HCT116 (cell line): ENCODE data around the gene GMDS. TPM values are rescaled to one million over a fixed set of nuclear protein-coding genes. Genes with fewer than 3 reads are reported as not detected.

Source experiments
- ATAC-seq: fragments of 200-7000 bp; cut with Tn5 transposase; 2 replicates; pipeline ENCODE4 v1.9.1; 2020; ENCODE audit warnings: mild to moderate bottlenecking, moderate library complexity
- BruUV-seq: library from RNA; stranded (reverse); fragments of 400-500 nt; replicated peaks from 2 replicates; lab custom pipeline; 2021; lab: Mats Ljungman, UMichigan
- CTCF ChIA-PET: fragments of 300-600 bp; sonication (Branson Sonifier 250); formaldehyde crosslinking; loops from one replicate; lab custom pipeline; 2021; ENCODE audit warnings: antibody characterized with exemption; lab: Charles Lee
- POLR2A ChIA-PET: fragments of 300-600, 350-600 bp; sonication (Branson Sonifier 250); formaldehyde crosslinking; loops from one replicate; lab custom pipeline; 2021; ENCODE audit warnings: antibody characterized with exemption; lab: Charles Lee
- RAD21 ChIA-PET, 2 experiments: fragments of 300-600 bp; sonication (Branson Sonifier 250); formaldehyde crosslinking; loops; one replicate each; lab custom pipeline; 2023; ENCODE audit warnings: low total read pairs in 2 of 2; ENCODE audit not compliant: uncharacterized antibody in 2 of 2, unreplicated experiment in 2 of 2, low non-redundant PET in 1 of 2; lab: Charles Lee
- DNase-seq: peaks from one replicate; pipeline ENCODE4 v3.0.0-alpha.2; 2010; ENCODE audit warnings: low read depth, low spot score
- H2AFZ ChIP-seq: fragments of 200-600 bp; shearing (Covaris generic), sonication (generic); 2 replicates; pipeline ENCODE4 v1.6.1; 2017; ENCODE audit warnings: low read depth, mixed run types, mixed read lengths, antibody characterized with exemption, low read length; ENCODE audit not compliant: poor library complexity, severe bottlenecking
- H3K27ac ChIP-seq: 2 replicates; pipeline ENCODE4 v1.5.1; 2012; ENCODE audit warnings: low read depth, low read length
- H3K27me3 ChIP-seq: fragments of 200-600 bp; sonication (generic); 2 replicates; pipeline ENCODE4 v1.6.1; 2016; ENCODE audit warnings: mixed run types, low read length, mixed read lengths; ENCODE audit not compliant: insufficient read depth
- H3K36me3 ChIP-seq, 2 experiments: fragments of 200-500 bp in 1 of 2; fragments of 200-600 bp in 1 of 2; sonication (Bioruptor generic) in 1 of 2; sonication (generic) in 1 of 2; 2 replicates each; pipeline versions ENCODE4 v1.5.1 to v1.6.1; 2014 to 2016; ENCODE audit warnings: low read length in 2 of 2, inconsistent platforms in 1 of 2, mixed read lengths in 1 of 2, mixed run types in 1 of 2; ENCODE audit not compliant: insufficient read depth in 2 of 2, control insufficient read depth in 1 of 2
- H3K4me1 ChIP-seq, 2 experiments: fragments of 200-600 bp in 1 of 2; sonication (generic) in 1 of 2; 2 replicates each; pipeline versions ENCODE4 v1.5.1 to v1.6.1; 2012 to 2017; ENCODE audit warnings: low read length in 2 of 2, inconsistent platforms in 1 of 2, mild to moderate bottlenecking in 1 of 2, mixed read lengths in 1 of 2, mixed run types in 1 of 2, moderate library complexity in 1 of 2; ENCODE audit not compliant: insufficient read depth in 2 of 2, control insufficient read depth in 1 of 2
- H3K4me2 ChIP-seq: fragments of 200-600 bp; sonication (generic); 2 replicates; pipeline ENCODE4 v1.6.1; 2017; ENCODE audit warnings: mixed run types, low read length, mixed read lengths
- H3K4me3 ChIP-seq, 2 experiments: fragments of 200-600 bp in 1 of 2; sonication (generic) in 1 of 2; replicated peaks in 1 of 2; 2 replicates each; pipeline ENCODE4 v1.5.1; 2011 to 2016; ENCODE audit warnings: low read length in 2 of 2, control low read depth in 1 of 2, low read depth in 1 of 2, mild to moderate bottlenecking in 1 of 2, mixed read lengths in 1 of 2, mixed run types in 1 of 2
- H3K79me2 ChIP-seq: fragments of 200-600 bp; sonication (generic); 2 replicates; pipeline ENCODE4 v1.6.1; 2017; ENCODE audit warnings: mild to moderate bottlenecking, mixed run types, low read length, moderate library complexity, mixed read lengths; ENCODE audit not compliant: insufficient read depth
- H3K9ac ChIP-seq: fragments of 200-600 bp; sonication (generic); 2 replicates; pipeline ENCODE4 v1.6.1; 2016; ENCODE audit warnings: low read length, mixed read lengths
- H3K9me2 ChIP-seq: fragments of 200-600 bp; sonication (generic), shearing (Covaris generic); 2 replicates; pipeline ENCODE4 v1.6.1; 2017; ENCODE audit warnings: mixed run types, mild to moderate bottlenecking, moderate library complexity; ENCODE audit not compliant: insufficient read depth
- H3K9me3 ChIP-seq, 2 experiments: fragments of 200-500 bp in 1 of 2; fragments of 200-600 bp in 1 of 2; sonication (Bioruptor generic) in 1 of 2; sonication (generic) in 1 of 2; 2 replicates each; pipeline ENCODE4 v1.6.1; 2014 to 2017; ENCODE audit warnings: low read length in 2 of 2, mixed read lengths in 2 of 2, inconsistent platforms in 1 of 2, low read depth in 1 of 2, mild to moderate bottlenecking in 1 of 2, mixed run types in 1 of 2, moderate library complexity in 1 of 2; ENCODE audit not compliant: control insufficient read depth in 1 of 2, insufficient read depth in 1 of 2
- H4K20me1 ChIP-seq: fragments of 200-600 bp; sonication (generic), shearing (Covaris generic); 2 replicates; pipeline ENCODE4 v1.6.1; 2017; ENCODE audit warnings: mixed run types, mild to moderate bottlenecking, moderate library complexity; ENCODE audit not compliant: insufficient read depth
- ATF3 ChIP-seq: IDR thresholded peaks from 2 replicates; pipeline ENCODE4 v1.6.1; 2012
- ELF1 ChIP-seq: IDR thresholded peaks from 2 replicates; pipeline ENCODE4 v1.6.1; 2012; ENCODE audit warnings: low read depth, borderline replicate concordance
- EZH2 ChIP-seq: fragments of 200-600 bp; sonication (generic); IDR thresholded peaks from 2 replicates; pipeline ENCODE4 v1.6.1; 2017; ENCODE audit warnings: antibody characterized with exemption, mixed run types
- EZH2phosphoT487 ChIP-seq: fragments of 200-600 bp; IDR thresholded peaks from 2 replicates; pipeline ENCODE4 v1.6.1; 2018; ENCODE audit warnings: antibody characterized with exemption, borderline replicate concordance
- FOSL1 ChIP-seq: IDR thresholded peaks from 2 replicates; pipeline ENCODE4 v1.6.1; 2012; ENCODE audit warnings: low read depth
- JUND ChIP-seq: IDR thresholded peaks from 2 replicates; pipeline ENCODE4 v1.6.1; 2012
- RAD21 ChIP-seq: IDR thresholded peaks from 2 replicates; pipeline ENCODE4 v1.6.1; 2012; ENCODE audit warnings: low read depth, mild to moderate bottlenecking
- SP1 ChIP-seq: IDR thresholded peaks from 2 replicates; pipeline ENCODE4 v1.6.1; 2012; ENCODE audit warnings: low read depth
- SRF ChIP-seq: IDR thresholded peaks from 2 replicates; pipeline ENCODE4 v1.6.1; 2012; ENCODE audit warnings: low read depth
- TCF7L2 ChIP-seq: IDR thresholded peaks from 2 replicates; pipeline ENCODE4 v1.7.0; 2011; ENCODE audit warnings: borderline replicate concordance, inconsistent platforms; ENCODE audit not compliant: insufficient read depth, insufficient read length; ENCODE audit errors: extremely low read depth
- intact Hi-C: fragments of 100-400 bp; cut with micrococcal nuclease; formaldehyde crosslinking; loops from 2 replicates; pipeline ENCODE4 v1.10.0; 2022
- total RNA-seq: library from RNA; stranded (reverse); gene quantifications from one replicate; pipeline ENCODE4 v1.2.1, GENCODE V29; 2021; ENCODE audit not compliant: unreplicated experiment
- TF ChIP-seq, protein P1 (sequence below): IDR thresholded peaks from 2 replicates; pipeline ENCODE4 v1.6.1; 2012
- TF ChIP-seq, protein P2 (sequence below): IDR thresholded peaks from 2 replicates; pipeline ENCODE4 v1.6.1; 2011; ENCODE audit warnings: mild to moderate bottlenecking, low read length, moderate library complexity; ENCODE audit not compliant: insufficient replicate concordance; ENCODE audit errors: extremely low read depth
- TF ChIP-seq, protein P3 (sequence below): IDR thresholded peaks from 2 replicates; pipeline ENCODE4 v1.6.1; 2012; ENCODE audit warnings: low read depth

Gene GMDS
- total RNA-seq, 1 experiment from 2014 or later: 34.4 TPM

- BruUV-seq: no TSS peak
- Histone ChIP-seq H3K27ac (no peak overlapping the region), H3K4me1 (peaks cover 12 to 15% of the 10 kb centered on the region in 2 experiments; a peak in 3 of 4 replicates), H3K4me2 (no peak overlapping the region; the same call in 1 of the 2 replicates), H2AFZ (no peak overlapping the region), H3K9me3 (no peaks in the 10 kb centered on the region)
- ChIA-PET POLR2A (no interaction called here), RAD21 (no interaction called here)
- TF ChIP-seq ELF1: no peak
- TF ChIP-seq, protein P1, sequence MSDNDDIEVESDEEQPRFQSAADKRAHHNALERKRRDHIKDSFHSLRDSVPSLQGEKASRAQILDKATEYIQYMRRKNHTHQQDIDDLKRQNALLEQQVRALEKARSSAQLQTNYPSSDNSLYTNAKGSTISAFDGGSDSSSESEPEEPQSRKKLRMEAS: no peak
- no peak for TF ChIP-seq FOSL1
- no peak for TF ChIP-seq ATF3
- TF ChIP-seq, protein P2, sequence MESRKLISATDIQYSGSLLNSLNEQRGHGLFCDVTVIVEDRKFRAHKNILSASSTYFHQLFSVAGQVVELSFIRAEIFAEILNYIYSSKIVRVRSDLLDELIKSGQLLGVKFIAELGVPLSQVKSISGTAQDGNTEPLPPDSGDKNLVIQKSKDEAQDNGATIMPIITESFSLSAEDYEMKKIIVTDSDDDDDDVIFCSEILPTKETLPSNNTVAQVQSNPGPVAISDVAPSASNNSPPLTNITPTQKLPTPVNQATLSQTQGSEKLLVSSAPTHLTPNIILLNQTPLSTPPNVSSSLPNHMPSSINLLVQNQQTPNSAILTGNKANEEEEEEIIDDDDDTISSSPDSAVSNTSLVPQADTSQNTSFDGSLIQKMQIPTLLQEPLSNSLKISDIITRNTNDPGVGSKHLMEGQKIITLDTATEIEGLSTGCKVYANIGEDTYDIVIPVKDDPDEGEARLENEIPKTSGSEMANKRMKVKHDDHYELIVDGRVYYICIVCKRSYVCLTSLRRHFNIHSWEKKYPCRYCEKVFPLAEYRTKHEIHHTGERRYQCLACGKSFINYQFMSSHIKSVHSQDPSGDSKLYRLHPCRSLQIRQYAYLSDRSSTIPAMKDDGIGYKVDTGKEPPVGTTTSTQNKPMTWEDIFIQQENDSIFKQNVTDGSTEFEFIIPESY: no peak
- no peak for TF ChIP-seq SRF
- no peak for TF ChIP-seq JUND
- TF ChIP-seq SP1: no peak
- TF ChIP-seq RAD21: no peak
- no peak for TF ChIP-seq EZH2phosphoT487
- TF ChIP-seq, protein P3, sequence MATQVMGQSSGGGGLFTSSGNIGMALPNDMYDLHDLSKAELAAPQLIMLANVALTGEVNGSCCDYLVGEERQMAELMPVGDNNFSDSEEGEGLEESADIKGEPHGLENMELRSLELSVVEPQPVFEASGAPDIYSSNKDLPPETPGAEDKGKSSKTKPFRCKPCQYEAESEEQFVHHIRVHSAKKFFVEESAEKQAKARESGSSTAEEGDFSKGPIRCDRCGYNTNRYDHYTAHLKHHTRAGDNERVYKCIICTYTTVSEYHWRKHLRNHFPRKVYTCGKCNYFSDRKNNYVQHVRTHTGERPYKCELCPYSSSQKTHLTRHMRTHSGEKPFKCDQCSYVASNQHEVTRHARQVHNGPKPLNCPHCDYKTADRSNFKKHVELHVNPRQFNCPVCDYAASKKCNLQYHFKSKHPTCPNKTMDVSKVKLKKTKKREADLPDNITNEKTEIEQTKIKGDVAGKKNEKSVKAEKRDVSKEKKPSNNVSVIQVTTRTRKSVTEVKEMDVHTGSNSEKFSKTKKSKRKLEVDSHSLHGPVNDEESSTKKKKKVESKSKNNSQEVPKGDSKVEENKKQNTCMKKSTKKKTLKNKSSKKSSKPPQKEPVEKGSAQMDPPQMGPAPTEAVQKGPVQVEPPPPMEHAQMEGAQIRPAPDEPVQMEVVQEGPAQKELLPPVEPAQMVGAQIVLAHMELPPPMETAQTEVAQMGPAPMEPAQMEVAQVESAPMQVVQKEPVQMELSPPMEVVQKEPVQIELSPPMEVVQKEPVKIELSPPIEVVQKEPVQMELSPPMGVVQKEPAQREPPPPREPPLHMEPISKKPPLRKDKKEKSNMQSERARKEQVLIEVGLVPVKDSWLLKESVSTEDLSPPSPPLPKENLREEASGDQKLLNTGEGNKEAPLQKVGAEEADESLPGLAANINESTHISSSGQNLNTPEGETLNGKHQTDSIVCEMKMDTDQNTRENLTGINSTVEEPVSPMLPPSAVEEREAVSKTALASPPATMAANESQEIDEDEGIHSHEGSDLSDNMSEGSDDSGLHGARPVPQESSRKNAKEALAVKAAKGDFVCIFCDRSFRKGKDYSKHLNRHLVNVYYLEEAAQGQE: no peak
- no peak for TF ChIP-seq TCF7L2
- no peak for TF ChIP-seq EZH2
- TF ChIP-seq, all 23 proteins: peak for 0
- H3K9me2 ChIP-seq: no peaks in the 10 kb centered on the region
- H3K79me2 ChIP-seq: no peaks in the 10 kb centered on the region
- no peaks in the 10 kb centered on the region for H3K36me3 ChIP-seq
- H3K9ac ChIP-seq: no peak overlapping the region
- CTCF ChIA-PET: interaction anchor here (1.5 kb wide), 1 partner anchor 23 kb away, joined by 3 read pairs; no protein-coding TSS in a partner anchor
- ATAC-seq: peak; percentile 32; the same call in 1 of the 2 replicates
- H4K20me1 ChIP-seq: no peaks in the 10 kb centered on the region
- DNase-seq: no peak
- intact Hi-C loops: no loop called here
- H3K27me3 ChIP-seq: no peaks in the 10 kb centered on the region
- no peak overlapping the region for H3K4me3 ChIP-seq
Measured at GRCh38 chr6:1709234-1709641, 536.2 kb downstream of the GMDS start.
